AG04450 (cell line): Measurements from ENCODE around the gene NMT1. TPM values are rescaled to one million over a fixed set of nuclear protein-coding genes. Genes with fewer than 3 reads are reported as not detected.
A peak's percentile ranks its signal among the peaks of the same experiment; 100 is the strongest.

Source experiments
- CTCF ChIA-PET: fragments of 300-600, 350-600 bp; formaldehyde crosslinking; extraction: SDS; loops from one replicate; lab custom pipeline; 2022; ENCODE audit warnings: antibody characterized with exemption, inconsistent platforms; lab: Charles Lee
- POLR2A ChIA-PET: fragments of 350-600 bp; formaldehyde crosslinking; extraction: SDS; loops from one replicate; lab custom pipeline; 2021; ENCODE audit warnings: antibody characterized with exemption, inconsistent platforms; lab: Yijun Ruan, JAX
- DNase-seq: peaks from one replicate; pipeline ENCODE4 v3.0.0-alpha.2; 2011; ENCODE audit warnings: low read depth, low spot score
- H3K27ac ChIP-seq: one replicate; pipeline ENCODE4 v1.5.1; 2012; ENCODE audit warnings: low read depth, low read length, control low read depth
- H3K27me3 ChIP-seq: one replicate; pipeline ENCODE4 v1.6.0; 2012; ENCODE audit warnings: low read length; ENCODE audit not compliant: control insufficient read depth, insufficient read depth
- H3K4me3 ChIP-seq: 2 replicates; pipeline ENCODE4 v1.5.1; 2011; ENCODE audit warnings: mild to moderate bottlenecking, low read depth, low read length, control low read depth
- H3K9me3 ChIP-seq: 2 replicates; pipeline ENCODE4 v1.5.1; 2012; ENCODE audit warnings: low read length; ENCODE audit not compliant: control insufficient read depth, insufficient read depth
- CTCF ChIP-seq: IDR thresholded peaks from 2 replicates; pipeline ENCODE4 v1.5.1; 2011; ENCODE audit warnings: low read depth, low read length, control low read depth, inconsistent platforms
- polyA plus RNA-seq: library from polyadenylated mRNA; depleted of rRNA; stranded (reverse); fragments of >200 nt; gene quantifications from 2 replicates; pipeline ENCODE4 v1.2.3, GENCODE V29; 2011

The NMT1 gene
- polyA plus RNA-seq, 1 experiment = 63.6 TPM

GRCh38 chr17:45149037-45149668 lies 88.0 kb downstream of the NMT1 start:
- peak overlapping the region; percentile 57 for H3K27ac ChIP-seq
- H3K27me3 ChIP-seq = no peaks in the 10 kb centered on the region
- TF ChIP-seq CTCF = peak; percentile 84
- POLR2A ChIA-PET = interaction anchor here (0.6 to 7.4 kb wide), 43 partner anchors 9 to 250 kb away, joined by 3 to 399 read pairs (median 6); partner anchors contain the start of genes ACBD4, C1QL1, EFTUD2 and HEXIM2
- no peaks in the 10 kb centered on the region; the same call in 1 of the 2 replicates for H3K9me3 ChIP-seq
- CTCF ChIA-PET = interaction anchor here (0.6 to 7.3 kb wide), 21 partner anchors 11 to 283 kb away, joined by 3 to 181 read pairs (median 4); partner anchors contain the start of genes ACBD4, HEXIM2, NMT1 and PLCD3
- H3K4me3 ChIP-seq = peak overlapping the region; percentile 96
- DNase-seq = no peak

- CTCF ChIA-PET = interaction anchor here (0.6 to 7.3 kb wide), 15 partner anchors 10 to 284 kb away, joined by 3 to 181 read pairs (median 4); partner anchors contain the start of genes ACBD4, HEXIM2, NMT1 and PLCD3
- Histone ChIP-seq H3K27ac (peak overlapping the region; percentile 57), H3K4me3 (peak overlapping the region; percentile 96), H3K9me3 (no peaks in the 10 kb centered on the region; the same call in 1 of the 2 replicates), H3K27me3 (no peaks in the 10 kb centered on the region)
- DNase-seq = no peak
- POLR2A ChIA-PET = interaction anchor here (0.6 to 7.4 kb wide), 17 partner anchors 10 to 249 kb away, joined by 3 to 399 read pairs (median 13); partner anchors contain the start of genes ACBD4, C1QL1, HEXIM2 and NMT1
- no peak for TF ChIP-seq CTCF
Observed at GRCh38 chr17:45149669-45150664, 88.8 kb downstream of the NMT1 start.

GRCh38 chr17:45150911-45151809 lies 90.0 kb downstream of the NMT1 start:
- no peak for DNase-seq
- TF ChIP-seq CTCF = no peak
- H3K27ac ChIP-seq = peak overlapping the region; percentile 57
- peak overlapping the region; percentile 96 for H3K4me3 ChIP-seq
- POLR2A ChIA-PET = interaction anchor here (0.6 to 7.4 kb wide), 8 partner anchors 8 to 222 kb away, joined by 3 to 399 read pairs (median 14); partner anchors contain the start of gene HEXIM2
- CTCF ChIA-PET = interaction anchor here (0.5 to 7.3 kb wide), 16 partner anchors 9 to 234 kb away, joined by 3 to 181 read pairs (median 5); partner anchors contain the start of genes ACBD4, HEXIM2 and PLCD3
- no peaks in the 10 kb centered on the region for H3K27me3 ChIP-seq
- H3K9me3 ChIP-seq = no peaks in the 10 kb centered on the region; the same call in 1 of the 2 replicates

GRCh38 chr17:45155029-45155428 lies 93.9 kb downstream of the NMT1 start:
- ChIA-PET CTCF (interaction anchor here (0.6 to 4.9 kb wide), 3 partner anchors 19 to 43 kb away, joined by 3 to 69 read pairs (median 24); partner anchors contain the start of genes ACBD4 and PLCD3), POLR2A (interaction anchor here (0.6 to 1.0 kb wide), 4 partner anchors 11 to 59 kb away, joined by 3 to 8 read pairs (median 6); partner anchors contain the start of gene ACBD4)
- no peaks in the 10 kb centered on the region for H3K27me3 ChIP-seq
- DNase-seq = no peak
- TF ChIP-seq CTCF = no peak
- H3K4me3 ChIP-seq = no peak overlapping the region
- no peaks in the 10 kb centered on the region for H3K9me3 ChIP-seq
- H3K27ac ChIP-seq = no peak overlapping the region
